GM12865 (cell line): ENCODE measurements around the gene SH3TC1.

ENCODE experiments used
- DNase-seq: peaks from one replicate; pipeline ENCODE4 v3.0.0; 2010; ENCODE audit warnings: low read depth
- H3K4me3 ChIP-seq: 2 replicates; pipeline ENCODE4 v1.5.1; 2011; ENCODE audit warnings: mild to moderate bottlenecking, low read depth, low read length, control low read depth
- CTCF ChIP-seq: IDR thresholded peaks from 2 replicates; pipeline ENCODE4 v1.5.1; 2011; ENCODE audit warnings: low read length, control low read depth, low read depth, inconsistent platforms; ENCODE audit not compliant: insufficient read depth; ENCODE audit errors: missing control alignments

The SH3TC1 gene

GRCh38 chr4:8224975-8225625 lies 26.0 kb downstream of the SH3TC1 start:
- DNase-seq = no peak

GRCh38 chr4:8225706-8226443 lies 26.8 kb downstream of the SH3TC1 start:
- H3K4me3 ChIP-seq = no peak overlapping the region
- no peak for DNase-seq
- no peak for TF ChIP-seq CTCF

More at GRCh38 chr4:8224975-8225625, 26.0 kb downstream of the SH3TC1 start:
- H3K4me3 ChIP-seq = no peak overlapping the region
- no peak for TF ChIP-seq CTCF

- no peak overlapping the region for H3K4me3 ChIP-seq
- no peak for TF ChIP-seq CTCF
- no peak for DNase-seq
Observed at GRCh38 chr4:8227201-8227770, 28.2 kb downstream of the SH3TC1 start.

GRCh38 chr4:8227771-8228318 lies 28.8 kb downstream of the SH3TC1 start:
- H3K4me3 ChIP-seq = no peak overlapping the region
- TF ChIP-seq CTCF = no peak
- no peak for DNase-seq

GRCh38 chr4:8228319-8229250 lies 29.5 kb downstream of the SH3TC1 start:
- DNase-seq = peak; percentile 93
- no peak for TF ChIP-seq CTCF
- H3K4me3 ChIP-seq = peak overlapping the region; percentile 2; the same call in 1 of the 2 replicates

GRCh38 chr4:8229331-8229975 lies 30.4 kb downstream of the SH3TC1 start:
- H3K4me3 ChIP-seq = no peak overlapping the region
- no peak for TF ChIP-seq CTCF
- DNase-seq = no peak
